A673 (cell line): ENCODE results near the gene ZNF503. TPM values are rescaled to one million over a fixed set of nuclear protein-coding genes. Genes with fewer than 3 reads are reported as not detected.

ENCODE experiments used
- BruUV-seq: library from RNA; stranded (reverse); fragments of 400-500 nt; replicated peaks from 2 replicates; lab custom pipeline; 2021; lab: Mats Ljungman, UMichigan
- CTCF ChIA-PET: fragments of 300-600 bp; sonication (Branson Sonifier 250); formaldehyde crosslinking; loops from one replicate; lab custom pipeline; 2022; ENCODE audit warnings: antibody characterized with exemption; lab: Charles Lee
- POLR2A ChIA-PET: fragments of 300-600 bp; sonication (Branson Sonifier 250); formaldehyde crosslinking; loops from one replicate; lab custom pipeline; 2022; ENCODE audit warnings: antibody characterized with exemption; ENCODE audit not compliant: low non-redundant PET; lab: Charles Lee
- DNase-seq: peaks from one replicate; pipeline ENCODE4 v3.0.0-alpha.2; 2015; ENCODE audit warnings: low spot score
- H3K27ac ChIP-seq: fragments of 200-600 bp; sonication (generic); 2 replicates; pipeline ENCODE4 v1.5.1; 2016; ENCODE audit warnings: mixed run types, low read depth, mild to moderate bottlenecking, mixed read lengths, antibody characterized with exemption, low read length; ENCODE audit not compliant: poor library complexity, severe bottlenecking
- H3K27me3 ChIP-seq: fragments of 200-600 bp; sonication (generic); replicated peaks from 2 replicates; pipeline ENCODE4 v1.6.1; 2017; ENCODE audit warnings: mixed run types, low read depth, mild to moderate bottlenecking, mixed read lengths, antibody characterized with exemption, low read length; ENCODE audit not compliant: insufficient read depth, poor library complexity
- H3K36me3 ChIP-seq: fragments of 200-600 bp; sonication (generic); 2 replicates; pipeline ENCODE4 v1.6.1; 2016; ENCODE audit warnings: mixed run types, mild to moderate bottlenecking, mixed read lengths, antibody characterized with exemption, low read length; ENCODE audit not compliant: insufficient read depth, poor library complexity, severe bottlenecking
- H3K4me1 ChIP-seq: fragments of 200-600 bp; sonication (generic); 2 replicates; pipeline ENCODE4 v1.6.1; 2017; ENCODE audit warnings: mixed run types, mild to moderate bottlenecking, mixed read lengths, antibody characterized with exemption, low read length; ENCODE audit not compliant: insufficient read depth, poor library complexity, severe bottlenecking
- H3K4me3 ChIP-seq: fragments of 200-600 bp; sonication (generic); 2 replicates; pipeline ENCODE4 v1.5.1; 2016; ENCODE audit warnings: low read depth, mixed run types, mild to moderate bottlenecking, mixed read lengths, low read length; ENCODE audit not compliant: poor library complexity, severe bottlenecking
- H3K9me3 ChIP-seq: fragments of 200-600 bp; sonication (generic); 2 replicates; pipeline ENCODE4 v1.6.1; 2016; ENCODE audit warnings: mixed run types, low read depth, mild to moderate bottlenecking, mixed read lengths, antibody characterized with exemption, low read length; ENCODE audit not compliant: poor library complexity, severe bottlenecking
- CTCF ChIP-seq: fragments of 300-800, 200-600 bp; sonication (generic); conservative IDR thresholded peaks from 2 replicates; pipeline ENCODE4 v1.5.1; 2017; ENCODE audit warnings: low read depth, mild to moderate bottlenecking, antibody characterized with exemption, low read length, moderate library complexity, mixed read lengths
- EZH2 ChIP-seq: fragments of 200-600 bp; sonication (generic); IDR thresholded peaks from 2 replicates; pipeline ENCODE4 v1.6.1; 2017; ENCODE audit warnings: borderline replicate concordance, low read depth, mild to moderate bottlenecking, mixed read lengths, antibody characterized with exemption, low read length; ENCODE audit not compliant: poor library complexity, severe bottlenecking
- intact Hi-C: fragments of 100-400 bp; cut with micrococcal nuclease; formaldehyde crosslinking; loops from one replicate; pipeline ENCODE4 v1.10.0; 2022; ENCODE audit not compliant: unreplicated experiment
- total RNA-seq: library from RNA; stranded (reverse); gene quantifications from 2 replicates; pipeline ENCODE4 v1.2.3, GENCODE V29; 2021

Gene ZNF503
- total RNA-seq, 1 experiment from 2014 or later: 1.2 TPM

DNA sequence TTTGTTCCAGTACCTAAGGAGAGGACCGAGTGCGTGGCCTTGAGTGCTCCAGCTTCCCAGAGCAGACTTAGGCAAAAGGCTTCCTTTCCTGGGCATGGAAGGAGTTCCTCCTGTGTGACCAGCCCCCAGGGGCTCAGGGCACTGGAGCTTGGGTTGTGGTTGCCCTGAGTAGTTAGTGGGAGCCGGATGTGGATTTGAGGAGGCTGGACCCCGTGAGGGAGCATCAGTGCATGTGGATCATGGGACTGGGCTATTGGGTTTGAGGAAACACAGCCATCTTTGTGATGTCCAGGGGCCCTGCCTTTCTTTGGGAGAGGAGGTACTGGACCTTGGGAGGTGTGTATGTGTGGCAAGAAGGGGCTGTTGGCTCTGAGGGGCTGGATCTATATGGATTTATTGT is 38.2 kb upstream of the ZNF503 start:
- BruUV-seq: no TSS peak
- POLR2A ChIA-PET: no interaction called here
- Histone ChIP-seq H3K36me3 (no peaks in the 10 kb centered on the region), H3K27me3 (peaks cover 27% of the 10 kb centered on the region), H3K9me3 (no peaks in the 10 kb centered on the region), H3K27ac (no peak overlapping the region), H3K4me3 (no peak overlapping the region), H3K4me1 (no peaks in the 10 kb centered on the region)
- intact Hi-C loops: no loop called here
- CTCF ChIA-PET: no interaction called here
- no peak for DNase-seq
- no peak for TF ChIP-seq EZH2
- TF ChIP-seq CTCF: no peak

DNA sequence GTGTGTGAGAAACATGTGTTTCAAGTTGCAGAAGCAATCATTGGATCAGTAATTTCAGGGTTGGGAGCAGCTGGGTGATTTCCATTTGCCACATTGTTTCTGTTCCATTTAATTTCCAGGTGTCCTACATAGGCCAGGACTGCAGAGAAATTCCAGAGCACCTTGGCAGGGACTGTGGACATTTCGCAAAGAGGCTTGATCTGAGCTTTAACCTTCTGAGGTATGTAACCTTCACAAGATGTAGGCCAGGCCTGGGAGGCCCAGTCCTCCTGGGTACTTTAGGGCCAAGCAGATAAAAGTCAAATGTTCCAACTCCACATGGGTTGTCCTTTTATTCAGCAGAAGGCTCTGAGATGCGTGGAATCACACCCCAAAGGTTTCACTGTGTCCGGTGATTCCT is 36.7 kb upstream of the ZNF503 start:
- H3K27me3 ChIP-seq: peaks cover 42% of the 10 kb centered on the region
- no peaks in the 10 kb centered on the region for H3K9me3 ChIP-seq
- H3K4me3 ChIP-seq: no peak overlapping the region
- H3K27ac ChIP-seq: no peak overlapping the region
- no peaks in the 10 kb centered on the region for H3K36me3 ChIP-seq
- no peaks in the 10 kb centered on the region for H3K4me1 ChIP-seq
- ChIA-PET CTCF (no interaction called here), POLR2A (no interaction called here)
- TF ChIP-seq CTCF (no peak), EZH2 (no peak)
- DNase-seq: no peak
- intact Hi-C loops: no loop called here
- BruUV-seq: no TSS peak

DNA sequence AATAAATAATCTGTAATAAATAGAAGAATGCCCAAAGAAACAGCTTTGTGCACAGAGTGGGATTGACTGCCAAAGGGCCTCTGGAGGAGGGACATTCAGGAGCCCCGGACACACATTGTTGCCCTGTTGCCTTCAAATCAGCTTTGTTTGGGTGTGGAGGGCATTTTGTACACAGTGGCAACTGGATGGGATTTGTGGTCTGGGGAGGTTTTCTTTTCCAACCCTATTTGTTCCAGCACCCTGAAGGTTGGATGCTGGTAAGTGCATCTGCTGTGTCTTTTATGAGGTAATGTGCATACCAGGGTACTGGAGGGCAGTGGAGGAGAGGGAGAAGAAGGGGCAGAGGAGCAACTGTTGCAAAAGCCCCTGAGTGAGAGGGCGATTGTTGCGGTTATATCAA is 36.1 kb upstream of the ZNF503 start:
- TF ChIP-seq CTCF (no peak), EZH2 (no peak)
- intact Hi-C loops: no loop called here
- Histone ChIP-seq H3K27ac (no peak overlapping the region), H3K36me3 (no peaks in the 10 kb centered on the region), H3K9me3 (no peaks in the 10 kb centered on the region), H3K27me3 (peaks cover 48% of the 10 kb centered on the region), H3K4me3 (no peak overlapping the region), H3K4me1 (no peaks in the 10 kb centered on the region)
- ChIA-PET POLR2A (no interaction called here), CTCF (no interaction called here)
- no peak for DNase-seq
- no TSS peak for BruUV-seq
